Body of pancreas (tissue), 4 donors: Measurements from ENCODE around the gene ZNF8.

Experiments
- POLR2A ChIP-seq, 3 donors: fragments of 450-650 bp; IDR thresholded peaks; one replicate each; pipeline ENCODE4 v1.6.1; 2016; ENCODE audit warnings: antibody characterized with exemption in 3 of 3, mild to moderate bottlenecking in 2 of 3
- TF ChIP-seq, protein P1 (sequence below), 7 experiments: fragments of 450-650 bp in 4 of 7; fragments of 200-600 bp in 3 of 7; sonication (generic) in 3 of 7; IDR thresholded peaks; one replicate each; pipeline ENCODE4 v1.5.1; 2016 to 2019; ENCODE audit warnings: antibody characterized with exemption in 7 of 7

GRCh38 chr19:58277197-58277596, 1.6 kb upstream of the ZNF8 start:
- TF ChIP-seq, protein P1, sequence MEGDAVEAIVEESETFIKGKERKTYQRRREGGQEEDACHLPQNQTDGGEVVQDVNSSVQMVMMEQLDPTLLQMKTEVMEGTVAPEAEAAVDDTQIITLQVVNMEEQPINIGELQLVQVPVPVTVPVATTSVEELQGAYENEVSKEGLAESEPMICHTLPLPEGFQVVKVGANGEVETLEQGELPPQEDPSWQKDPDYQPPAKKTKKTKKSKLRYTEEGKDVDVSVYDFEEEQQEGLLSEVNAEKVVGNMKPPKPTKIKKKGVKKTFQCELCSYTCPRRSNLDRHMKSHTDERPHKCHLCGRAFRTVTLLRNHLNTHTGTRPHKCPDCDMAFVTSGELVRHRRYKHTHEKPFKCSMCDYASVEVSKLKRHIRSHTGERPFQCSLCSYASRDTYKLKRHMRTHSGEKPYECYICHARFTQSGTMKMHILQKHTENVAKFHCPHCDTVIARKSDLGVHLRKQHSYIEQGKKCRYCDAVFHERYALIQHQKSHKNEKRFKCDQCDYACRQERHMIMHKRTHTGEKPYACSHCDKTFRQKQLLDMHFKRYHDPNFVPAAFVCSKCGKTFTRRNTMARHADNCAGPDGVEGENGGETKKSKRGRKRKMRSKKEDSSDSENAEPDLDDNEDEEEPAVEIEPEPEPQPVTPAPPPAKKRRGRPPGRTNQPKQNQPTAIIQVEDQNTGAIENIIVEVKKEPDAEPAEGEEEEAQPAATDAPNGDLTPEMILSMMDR (IDR thresholded peaks at IDR 0.05) = no peak
- TF ChIP-seq POLR2A (IDR thresholded peaks at IDR 0.05) = no peak
